ENCODE measurements around the gene TMEM130.
"Not testable (repeated sequence)": the region's sequence is repeated elsewhere in the genome, so short reads cannot be mapped to it uniquely, and the experiment has no call there.

The TMEM130 gene

GRCh38 chr7:98877692-98878364 is 8.0 kb upstream of the TMEM130 start:
- in situ Hi-C loops (cut with HindIII; ENCODE audit: low sequenced_read_pairs) = no loop called here

GRCh38 chr7:98877146-98877545 is 7.3 kb upstream of the TMEM130 start:
- in situ Hi-C loops (cut with HindIII; ENCODE audit: low sequenced_read_pairs) = no loop called here

- in situ Hi-C loops (cut with HindIII; ENCODE audit: low sequenced_read_pairs) = no loop called here
These were observed 5.7 kb upstream of the TMEM130 start for GRCh38 chr7:98875501-98875900.

- in situ Hi-C loops (cut with HindIII; ENCODE audit: low sequenced_read_pairs) = no loop called here
These were observed 5.1 kb upstream of the TMEM130 start for GRCh38 chr7:98874942-98875341.

GRCh38 chr7:98873610-98874009 is 3.8 kb upstream of the TMEM130 start:
- in situ Hi-C loops (cut with HindIII; ENCODE audit: low sequenced_read_pairs) = not testable (repeated sequence)

- in situ Hi-C loops (cut with HindIII; ENCODE audit: low sequenced_read_pairs) = no loop called here
These were observed 2.6 kb upstream of the TMEM130 start for GRCh38 chr7:98872328-98872924.

GRCh38 chr7:98870807-98871491 is 1.1 kb upstream of the TMEM130 start:
- in situ Hi-C loops (cut with HindIII; ENCODE audit: low sequenced_read_pairs) = no loop called here

GRCh38 chr7:98870121-98870651 is 372 bp upstream of the TMEM130 start:
- in situ Hi-C loops (cut with HindIII; ENCODE audit: low sequenced_read_pairs) = no loop called here

- in situ Hi-C loops (cut with HindIII; ENCODE audit: low sequenced_read_pairs) = no loop called here
These were observed 702 bp downstream of the TMEM130 start for GRCh38 chr7:98869027-98869596.

- in situ Hi-C loops (cut with HindIII; ENCODE audit: low sequenced_read_pairs) = no loop called here
These were observed 1.4 kb downstream of the TMEM130 start for GRCh38 chr7:98868450-98868849.

- in situ Hi-C loops (cut with HindIII; ENCODE audit: low sequenced_read_pairs) = no loop called here
These were observed 3.0 kb downstream of the TMEM130 start for GRCh38 chr7:98866765-98867164.

- in situ Hi-C loops (cut with HindIII; ENCODE audit: low sequenced_read_pairs) = no loop called here
These were observed 3.5 kb downstream of the TMEM130 start for GRCh38 chr7:98866351-98866750.

- in situ Hi-C loops (cut with HindIII; ENCODE audit: low sequenced_read_pairs) = no loop called here
These were observed 4.9 kb downstream of the TMEM130 start for GRCh38 chr7:98864731-98865453.

- in situ Hi-C loops (cut with HindIII; ENCODE audit: low sequenced_read_pairs) = no loop called here
These were observed 6.2 kb downstream of the TMEM130 start for GRCh38 chr7:98863601-98864000.

GRCh38 chr7:98862716-98863420 is 6.9 kb downstream of the TMEM130 start:
- in situ Hi-C loops (cut with HindIII; ENCODE audit: low sequenced_read_pairs) = no loop called here

GRCh38 chr7:98862203-98862602 is 7.6 kb downstream of the TMEM130 start:
- in situ Hi-C loops (cut with HindIII; ENCODE audit: low sequenced_read_pairs) = no loop called here

- in situ Hi-C loops (cut with HindIII; ENCODE audit: low sequenced_read_pairs) = no loop called here
These were observed 9.7 kb downstream of the TMEM130 start for GRCh38 chr7:98860071-98860470.

GRCh38 chr7:98855610-98856422 is 14.0 kb downstream of the TMEM130 start:
- in situ Hi-C loops (cut with HindIII; ENCODE audit: low sequenced_read_pairs) = no loop called here

GRCh38 chr7:98852826-98853225 is 17.0 kb downstream of the TMEM130 start:
- in situ Hi-C loops (cut with HindIII; ENCODE audit: low sequenced_read_pairs) = no loop called here

- in situ Hi-C loops (cut with HindIII; ENCODE audit: low sequenced_read_pairs) = no loop called here
These were observed 20.9 kb downstream of the TMEM130 start for GRCh38 chr7:98848918-98849317.
